C4-2B (cell line): Measurements from ENCODE around the gene BMPR1B.
A peak's percentile ranks its signal among the peaks of the same experiment; 100 is the strongest.

Experiments used
- H3K27ac ChIP-seq: fragments of 450-650 bp; 2 replicates; pipeline ENCODE4 v1.5.1; 2017
- CTCF ChIP-seq: fragments of 450-650 bp; conservative IDR thresholded peaks from 2 replicates; pipeline ENCODE4 v1.5.1; 2017; ENCODE audit warnings: mild to moderate bottlenecking
- ZFX ChIP-seq: fragments of 450-650 bp; IDR thresholded peaks from 2 replicates; pipeline ENCODE4 v1.6.1; 2017

BMPR1B gene

DNA sequence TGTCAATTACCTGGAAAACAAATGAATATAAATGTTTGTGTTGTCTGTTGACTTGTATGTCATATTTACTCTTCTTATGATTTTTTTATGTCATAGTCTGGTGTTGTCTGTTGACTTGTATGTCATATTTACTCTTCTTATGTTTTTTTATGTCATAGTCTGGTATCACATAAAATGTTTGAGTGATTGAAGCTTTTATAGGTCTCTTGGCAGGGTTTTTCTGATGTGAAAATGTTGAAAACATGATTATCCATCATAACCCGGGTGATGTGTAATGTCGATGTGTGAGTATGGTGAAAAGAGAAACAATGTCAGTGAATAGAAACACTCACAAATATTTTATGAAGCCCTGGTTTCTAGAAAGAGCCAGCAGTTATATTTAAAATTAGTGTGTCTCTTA, 335.7 kb downstream of the BMPR1B start:
- no peak overlapping the region for H3K27ac ChIP-seq
- no peak for TF ChIP-seq ZFX
- TF ChIP-seq CTCF: no peak

- TF ChIP-seq CTCF: no peak
- no peak for TF ChIP-seq ZFX
- no peak overlapping the region for H3K27ac ChIP-seq
These were observed 336.5 kb downstream of the BMPR1B start for GRCh38 chr4:95093936-95094929.

GRCh38 chr4:95095348-95095974, 337.7 kb downstream of the BMPR1B start:
- TF ChIP-seq ZFX (no peak), CTCF (peak; percentile 77)
- H3K27ac ChIP-seq: no peak overlapping the region

GRCh38 chr4:95102162-95102790, 344.5 kb downstream of the BMPR1B start:
- H3K27ac ChIP-seq: no peak overlapping the region

DNA sequence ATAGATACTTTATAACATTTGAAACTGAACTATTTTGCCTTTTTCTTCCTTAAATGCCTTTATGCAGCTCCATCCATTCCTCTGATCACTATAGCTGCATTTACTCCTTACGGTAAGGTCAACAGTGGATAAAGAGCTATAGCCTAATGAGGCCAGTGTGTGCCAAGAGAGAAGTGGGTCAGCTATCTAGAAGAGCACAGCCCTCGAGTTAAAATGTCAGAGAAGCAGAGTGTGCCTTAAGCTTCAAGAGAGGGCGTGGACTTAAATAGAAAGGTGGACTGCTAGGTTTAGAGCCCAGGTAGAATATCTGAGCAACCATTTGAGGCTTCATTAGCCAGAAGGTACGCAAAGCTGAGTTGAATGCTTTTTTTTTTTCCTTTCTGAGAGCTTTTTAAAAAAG, 347.4 kb downstream of the BMPR1B start:
- no peak overlapping the region for H3K27ac ChIP-seq
- no peak for TF ChIP-seq ZFX
- TF ChIP-seq CTCF: no peak

More at GRCh38 chr4:95102162-95102790, 344.5 kb downstream of the BMPR1B start:
- TF ChIP-seq CTCF (peak; percentile 34), ZFX (no peak)

DNA sequence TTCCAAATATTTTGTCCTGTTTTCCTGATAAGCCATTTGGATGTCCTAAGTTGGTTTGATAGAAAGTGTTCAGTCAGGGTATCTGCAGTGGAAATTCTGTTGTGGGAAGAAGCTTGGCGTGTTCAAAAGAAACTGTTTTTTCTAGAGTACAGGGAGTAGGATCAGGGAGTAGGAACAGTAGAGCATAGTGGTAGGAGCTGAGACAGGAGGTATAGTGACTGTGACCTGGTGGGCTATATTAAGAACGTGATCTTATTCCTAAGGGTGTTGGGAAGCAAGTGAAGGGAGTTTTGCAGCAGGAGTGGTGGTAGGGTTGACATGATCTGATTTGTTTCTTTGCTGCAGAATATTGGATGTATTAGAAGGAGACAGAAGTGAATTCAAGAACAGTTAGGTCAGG, 348.2 kb downstream of the BMPR1B start:
- TF ChIP-seq ZFX (no peak), CTCF (no peak)
- no peak overlapping the region for H3K27ac ChIP-seq
